Measurements from ENCODE around the gene SAFB2. TPM values are rescaled to one million over a fixed set of nuclear protein-coding genes. Genes with fewer than 3 reads are reported as not detected.

SAFB2 gene
- total and polyA plus RNA-seq, 7 donors: 22.2 to 80.0 (median 35.1) TPM

DNA sequence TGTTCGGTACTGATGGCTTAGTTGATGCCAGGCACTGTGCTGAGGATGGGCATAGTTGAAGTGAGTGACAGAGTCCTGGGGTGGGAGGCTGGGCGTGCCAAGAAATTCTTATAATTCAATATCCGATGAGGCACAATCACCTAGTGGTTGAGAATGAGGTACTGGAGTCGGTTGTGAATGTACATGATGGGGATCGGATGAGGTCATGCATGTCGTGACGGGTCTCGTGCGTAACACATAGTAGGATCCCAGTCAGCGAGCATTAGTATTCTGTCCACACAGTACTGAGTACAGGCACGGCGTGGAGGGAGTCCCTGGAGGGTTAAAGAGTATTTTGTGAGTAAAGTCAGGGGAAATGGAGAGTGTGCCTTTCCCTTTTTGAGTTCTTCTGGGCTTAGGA lies 3.1 kb upstream of the SAFB2 start:
- 86 to 87% methylated on average over 12 of the region's 12 CpGs for WGBS, 2 donors
- H3K4me3 ChIP-seq: peak overlapping the region in 1 of 4 donors; percentile 90
- H3K27me3 ChIP-seq: no peaks in the 10 kb centered on the region
- H3K4me1 ChIP-seq: peaks cover 0 to 76% (median 74%) of the 10 kb centered on the region in 4 donors
- H3K36me3 ChIP-seq: peaks cover 6 to 56% (median 23%) of the 10 kb centered on the region in 4 donors
- intact Hi-C loops (cut with DNase I): no loop called here
- no peaks in the 10 kb centered on the region for H3K9me3 ChIP-seq
- H3K27ac ChIP-seq: peak overlapping the region in 2 of 4 donors; percentile 98 to 99
- TF ChIP-seq POLR2AphosphoS5 (IDR thresholded peaks at IDR 0.05): no peak
- no peak for TF ChIP-seq POLR2A (IDR thresholded peaks at IDR 0.05)
- TF ChIP-seq, protein P1, sequence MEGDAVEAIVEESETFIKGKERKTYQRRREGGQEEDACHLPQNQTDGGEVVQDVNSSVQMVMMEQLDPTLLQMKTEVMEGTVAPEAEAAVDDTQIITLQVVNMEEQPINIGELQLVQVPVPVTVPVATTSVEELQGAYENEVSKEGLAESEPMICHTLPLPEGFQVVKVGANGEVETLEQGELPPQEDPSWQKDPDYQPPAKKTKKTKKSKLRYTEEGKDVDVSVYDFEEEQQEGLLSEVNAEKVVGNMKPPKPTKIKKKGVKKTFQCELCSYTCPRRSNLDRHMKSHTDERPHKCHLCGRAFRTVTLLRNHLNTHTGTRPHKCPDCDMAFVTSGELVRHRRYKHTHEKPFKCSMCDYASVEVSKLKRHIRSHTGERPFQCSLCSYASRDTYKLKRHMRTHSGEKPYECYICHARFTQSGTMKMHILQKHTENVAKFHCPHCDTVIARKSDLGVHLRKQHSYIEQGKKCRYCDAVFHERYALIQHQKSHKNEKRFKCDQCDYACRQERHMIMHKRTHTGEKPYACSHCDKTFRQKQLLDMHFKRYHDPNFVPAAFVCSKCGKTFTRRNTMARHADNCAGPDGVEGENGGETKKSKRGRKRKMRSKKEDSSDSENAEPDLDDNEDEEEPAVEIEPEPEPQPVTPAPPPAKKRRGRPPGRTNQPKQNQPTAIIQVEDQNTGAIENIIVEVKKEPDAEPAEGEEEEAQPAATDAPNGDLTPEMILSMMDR (IDR thresholded peaks at IDR 0.05): no peak
- TF ChIP-seq EP300 (IDR thresholded peaks at IDR 0.05): no peak
- no peak for DNase-seq

- no peak for DNase-seq
- Histone ChIP-seq H3K4me1 (peaks cover 0 to 76% (median 74%) of the 10 kb centered on the region in 4 donors), H3K27me3 (no peaks in the 10 kb centered on the region), H3K9me3 (no peaks in the 10 kb centered on the region), H3K36me3 (peaks cover 6 to 57% (median 24%) of the 10 kb centered on the region in 4 donors), H3K4me3 (peak overlapping the region; percentile 78 to 95 (median 88)), H3K27ac (peak overlapping the region; percentile 95 to 99 (median 98))
- intact Hi-C loops (cut with DNase I): loop anchor here (5.0 kb wide), 1 partner anchor 167 kb away; the partner anchor contains the start of gene DUS3L
- 28 to 33% methylated on average over 8 of the region's 8 CpGs for WGBS, 2 donors
- TF ChIP-seq EP300 (IDR thresholded peaks at IDR 0.05) (no peak), POLR2AphosphoS5 (IDR thresholded peaks at IDR 0.05) (no peak), POLR2A (IDR thresholded peaks at IDR 0.05) (no peak)
- TF ChIP-seq, protein P1 (IDR thresholded peaks at IDR 0.05): no peak
These were observed 2.2 kb upstream of the SAFB2 start for GRCh38 chr19:5624741-5625278.

DNA sequence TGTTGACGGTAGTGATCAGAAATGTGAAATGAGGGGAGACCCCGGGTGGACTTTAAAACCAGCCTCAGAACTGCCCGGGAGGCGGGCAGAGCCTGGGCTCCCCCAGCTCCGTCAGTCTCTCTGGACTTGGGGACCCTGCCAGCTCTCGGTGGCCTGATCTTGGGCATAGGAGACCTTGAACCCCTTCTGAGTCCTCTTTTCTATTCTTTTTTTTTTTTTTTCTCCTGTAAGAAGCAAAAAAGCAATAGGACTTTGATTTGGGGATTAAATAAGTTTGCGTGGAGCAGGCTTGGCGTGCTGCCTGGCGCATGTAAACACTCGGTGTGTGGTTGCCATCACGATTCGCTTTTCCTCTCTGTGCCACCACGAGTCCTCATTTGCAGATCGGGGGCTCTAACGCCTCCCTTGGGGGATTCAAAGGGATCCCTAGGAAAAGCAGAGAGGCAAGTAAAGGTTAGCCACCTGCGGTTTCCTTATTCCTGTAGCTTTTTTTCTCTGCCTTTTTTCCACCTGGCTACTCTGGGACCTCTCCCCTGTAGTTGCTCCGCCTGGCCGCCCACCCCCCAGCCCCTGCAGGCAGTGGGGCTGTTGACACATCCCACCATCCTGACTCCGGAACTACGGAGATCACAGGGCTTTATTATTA lies 1.6 kb upstream of the SAFB2 start:
- 1 to 2% methylated on average over 20 of the region's 20 CpGs for WGBS, 2 donors

GRCh38 chr19:5623397-5624017 lies 931 bp upstream of the SAFB2 start:
- H3K9me3 ChIP-seq: no peaks in the 10 kb centered on the region
- H3K4me1 ChIP-seq: peaks cover 0 to 76% (median 74%) of the 10 kb centered on the region in 4 donors
- peaks cover 12 to 54% (median 26%) of the 10 kb centered on the region in 4 donors for H3K36me3 ChIP-seq
- H3K27ac ChIP-seq: peak overlapping the region; percentile 95 to 99 (median 98)
- 0 to 1% methylated on average over 50 of the region's 50 CpGs for WGBS, 2 donors
- H3K27me3 ChIP-seq: no peaks in the 10 kb centered on the region
- intact Hi-C loops (cut with DNase I): loop anchor here (2.0 to 5.0 kb wide), 3 partner anchors 57 to 169 kb away; partner anchors contain the start of genes DUS3L, HSD11B1L, MICOS13 and RPL36
- no peak for DNase-seq
- peak overlapping the region; percentile 78 to 95 (median 88) for H3K4me3 ChIP-seq
- TF ChIP-seq EP300 (IDR thresholded peaks at IDR 0.05) (no peak), POLR2A (IDR thresholded peaks at IDR 0.05) (no peak), POLR2AphosphoS5 (IDR thresholded peaks at IDR 0.05) (no peak)
- TF ChIP-seq, protein P1 (IDR thresholded peaks at IDR 0.05): no peak

More for the DNA sequence above, 1.6 kb upstream of the SAFB2 start:
- Histone ChIP-seq H3K36me3 (peaks cover 6 to 54% (median 24%) of the 10 kb centered on the region in 4 donors), H3K27ac (peak overlapping the region; percentile 95 to 99 (median 98)), H3K4me1 (peaks cover 0 to 76% (median 74%) of the 10 kb centered on the region in 4 donors), H3K4me3 (peak overlapping the region; percentile 78 to 95 (median 88)), H3K27me3 (no peaks in the 10 kb centered on the region), H3K9me3 (no peaks in the 10 kb centered on the region)
- intact Hi-C loops (cut with DNase I): loop anchor here (5.0 kb wide), 1 partner anchor 168 kb away; the partner anchor contains the start of gene DUS3L
- TF ChIP-seq POLR2A (IDR thresholded peaks at IDR 0.05): no peak
- no peak for TF ChIP-seq POLR2AphosphoS5 (IDR thresholded peaks at IDR 0.05)
- TF ChIP-seq, protein P1 (IDR thresholded peaks at IDR 0.05): no peak
- no peak for TF ChIP-seq EP300 (IDR thresholded peaks at IDR 0.05)
- DNase-seq: peak; percentile 80
